HUDEP-2 (cell line): ENCODE data around the gene PLAC8.
"Not testable (repeated sequence)": the region's sequence is repeated elsewhere in the genome, so short reads cannot be mapped to it uniquely, and the experiment has no call there.

ENCODE experiments used
- DNase-seq, 76 experiments: peaks; one replicate each; lab custom pipeline; 2025; ENCODE audit not compliant: unreplicated experiment in 76 of 76; lab: John Stamatoyannopoulos, UW

PLAC8 gene, protein sequence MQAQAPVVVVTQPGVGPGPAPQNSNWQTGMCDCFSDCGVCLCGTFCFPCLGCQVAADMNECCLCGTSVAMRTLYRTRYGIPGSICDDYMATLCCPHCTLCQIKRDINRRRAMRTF

GRCh38 chr4:83114576-83114975 is at the start of gene PLAC8:
Gene PLAC8, minus strand, starts transcription at chr4:83114729. Its CDS starts 6,808 bp downstream, at chr4:83107921.
- DNase-seq: peak in 1 of 76 experiments; percentile 17

GRCh38 chr4:83153417-83153816 is 38.9 kb upstream of the PLAC8 start:
- DNase-seq: no peak

DNA sequence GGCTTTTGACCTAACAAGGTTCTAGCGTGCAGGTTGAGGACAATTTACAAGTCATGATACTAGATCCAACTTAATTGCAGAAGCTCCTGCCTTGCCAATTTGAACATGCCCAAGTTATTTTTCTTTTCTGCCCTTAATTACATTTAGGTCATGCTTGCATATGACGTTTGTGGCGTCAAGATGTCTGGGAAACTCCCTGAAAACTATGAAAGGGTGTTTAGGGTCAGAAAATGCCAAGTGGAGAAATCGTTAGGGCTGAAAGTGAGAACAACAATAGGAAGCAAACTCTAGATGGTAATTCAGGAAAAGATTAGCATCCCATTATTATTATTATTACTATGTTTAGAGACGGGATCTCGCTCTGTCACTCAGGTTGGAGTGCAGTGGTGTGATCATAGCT is 38.2 kb upstream of the PLAC8 start:
- DNase-seq: no peak

DNA sequence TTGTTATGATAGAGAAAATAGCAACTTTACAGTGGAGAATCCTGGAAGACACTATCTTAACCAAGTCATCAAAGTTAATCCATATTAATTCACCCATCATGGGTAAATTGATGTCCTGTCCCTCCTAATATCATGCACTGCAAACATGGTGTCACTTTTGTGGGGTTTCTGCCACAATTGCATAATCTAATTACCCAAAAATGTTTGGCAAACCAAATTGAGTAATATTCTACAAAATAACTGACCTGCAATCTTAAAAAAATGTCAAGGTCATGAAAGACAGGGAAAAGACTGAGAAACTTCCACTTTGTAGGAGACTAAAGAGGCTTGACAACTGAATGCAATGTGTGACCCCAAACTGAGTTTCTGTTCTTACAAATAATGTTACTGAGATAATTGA is 37.1 kb upstream of the PLAC8 start:
- no peak for DNase-seq

GRCh38 chr4:83150653-83151330 is 36.3 kb upstream of the PLAC8 start:
- no peak for DNase-seq

- no peak for DNase-seq
Observed at GRCh38 chr4:83149865-83150652, 35.5 kb upstream of the PLAC8 start.

GRCh38 chr4:83146841-83147240 is 32.3 kb upstream of the PLAC8 start:
- no peak for DNase-seq

DNA sequence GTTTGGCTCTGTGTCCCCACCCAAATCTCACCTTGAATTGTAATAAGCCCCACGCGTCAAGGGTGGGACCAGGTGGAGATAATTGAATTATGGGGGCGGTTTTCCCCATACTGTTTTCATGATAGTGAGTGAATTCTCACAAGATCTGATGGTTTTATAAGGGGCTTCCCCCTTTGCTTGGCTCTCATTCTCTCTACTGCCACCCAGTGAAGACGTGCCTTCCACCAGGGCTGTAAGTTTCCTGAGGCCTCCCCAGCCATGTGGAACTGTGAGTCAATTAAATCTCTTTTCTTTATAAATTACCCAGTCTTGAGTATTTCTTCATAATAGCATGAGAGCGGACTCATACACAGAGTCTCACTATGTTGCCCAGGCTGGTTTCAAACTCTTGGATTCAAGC is 31.2 kb upstream of the PLAC8 start:
- DNase-seq: not testable (repeated sequence)

DNA sequence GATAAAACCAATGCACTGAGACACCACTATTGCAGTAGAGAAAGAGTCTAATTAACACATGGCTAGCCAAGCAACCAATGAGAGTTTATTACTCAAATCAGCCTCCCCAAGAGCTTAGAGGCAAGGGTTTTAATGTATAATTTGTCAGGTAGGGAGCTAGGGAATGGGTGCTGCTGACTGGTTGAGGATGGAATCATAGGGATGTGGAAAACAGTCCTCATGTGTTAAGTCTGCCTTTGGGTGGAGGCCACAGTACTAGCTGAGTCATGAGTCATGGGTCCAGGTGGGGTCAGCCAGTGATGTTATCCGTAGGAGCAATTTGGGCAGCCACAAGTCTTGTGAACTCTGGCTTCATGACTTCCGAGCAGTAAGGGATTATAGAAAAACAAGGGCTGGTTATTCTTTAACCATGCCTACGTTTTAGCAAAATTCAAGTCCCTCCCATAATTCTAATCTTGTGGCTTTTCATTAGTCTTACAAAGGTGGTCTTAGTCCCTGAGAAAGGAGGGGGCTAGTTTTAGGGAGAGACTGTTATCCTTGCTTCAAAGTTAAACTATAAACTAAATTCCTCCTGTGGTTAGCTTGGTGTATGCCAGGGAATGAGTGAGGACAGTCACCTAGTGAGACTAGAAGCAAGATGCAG is 25.1 kb upstream of the PLAC8 start:
- no peak for DNase-seq

- DNase-seq: no peak
Observed at GRCh38 chr4:83138946-83139345, 24.4 kb upstream of the PLAC8 start.

DNA sequence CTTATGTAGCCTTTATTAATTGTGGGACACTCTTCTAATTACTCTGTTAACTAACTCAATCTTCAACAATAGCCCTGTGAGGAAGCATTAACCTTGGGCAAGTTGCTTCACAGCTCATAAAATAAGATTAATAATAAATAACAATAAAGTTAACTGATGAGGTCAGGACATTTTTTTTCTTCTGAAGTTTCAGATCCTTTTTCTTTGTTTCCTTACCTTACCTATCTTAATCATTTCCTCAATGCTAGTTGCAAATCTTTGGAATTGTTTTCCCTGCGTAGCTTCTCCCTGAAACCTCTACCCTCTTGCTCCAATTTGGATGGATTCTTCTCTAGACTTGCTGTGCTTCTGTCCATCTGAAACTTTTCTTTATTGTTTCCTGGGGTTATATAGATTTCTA is 17.5 kb upstream of the PLAC8 start:
- no peak for DNase-seq

DNA sequence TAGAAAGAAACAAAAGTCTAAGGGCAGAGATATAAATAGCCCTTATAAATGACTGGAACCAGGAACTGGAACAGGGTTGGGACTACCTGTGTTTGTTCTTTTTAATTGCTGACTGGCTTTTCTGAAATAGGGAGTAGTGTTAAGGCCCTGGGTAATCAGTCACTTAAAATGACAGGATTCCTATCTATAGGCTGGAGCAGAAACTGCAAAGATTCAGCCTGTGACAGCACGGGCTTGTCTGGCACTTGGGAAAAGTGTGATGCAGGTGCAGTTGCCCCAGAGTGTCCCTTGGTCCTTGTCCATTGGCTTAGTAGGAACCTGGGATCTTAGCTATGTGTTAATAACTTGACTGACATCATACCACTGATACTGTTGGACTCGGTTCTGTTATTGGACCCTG is 14.7 kb upstream of the PLAC8 start:
- no peak for DNase-seq

DNA sequence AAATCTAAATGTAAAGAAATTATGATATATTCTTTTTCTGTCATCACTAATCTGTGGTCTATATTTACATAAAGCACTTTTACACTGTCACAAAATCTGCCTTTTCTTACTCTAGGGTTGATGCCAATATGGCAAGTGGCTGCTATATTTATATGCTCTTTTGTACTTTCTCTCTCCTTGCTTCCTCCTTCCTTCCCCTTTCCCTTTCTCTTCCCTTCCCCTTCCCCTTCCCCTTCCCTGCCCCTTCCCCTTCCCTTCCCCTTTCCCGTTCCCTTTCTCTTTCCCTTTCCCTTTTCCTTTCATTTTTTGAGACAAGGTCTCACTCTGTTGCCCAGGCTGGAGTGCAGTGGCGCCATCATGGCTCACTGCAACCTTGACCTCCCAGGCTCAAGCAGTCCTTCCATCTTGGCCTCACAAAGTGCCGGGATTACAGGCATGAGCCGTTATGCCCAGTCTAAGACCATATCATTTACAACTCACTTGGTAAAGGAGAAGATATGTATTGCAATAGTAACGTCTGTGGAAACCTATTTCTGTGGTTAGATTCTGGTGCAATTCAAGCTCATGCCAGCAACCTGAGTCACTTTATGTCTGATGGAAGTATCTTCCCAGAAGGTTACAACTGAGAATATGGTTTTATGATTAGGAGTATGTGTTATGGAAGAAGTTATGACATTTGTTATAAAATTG is 13.9 kb upstream of the PLAC8 start:
- DNase-seq: no peak

DNA sequence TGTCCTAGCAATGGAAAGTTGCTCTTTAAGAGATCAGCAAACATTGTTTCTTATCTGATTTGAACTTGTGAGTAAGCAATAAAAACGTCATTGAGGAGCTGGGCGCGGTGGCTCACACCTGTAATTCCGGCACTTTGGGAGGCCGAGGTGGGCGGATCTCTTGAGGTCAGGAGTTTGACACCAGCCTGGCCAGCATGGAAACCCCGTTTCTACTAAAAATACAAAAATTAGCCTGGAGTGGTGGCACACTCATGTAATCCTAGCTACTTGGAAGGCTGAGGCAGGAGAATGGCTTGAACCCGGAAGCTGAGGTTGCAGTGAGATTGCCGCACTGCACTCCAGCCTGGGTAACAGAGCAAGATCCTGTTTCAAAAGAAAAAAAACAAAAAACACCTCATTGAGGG is 11.2 kb upstream of the PLAC8 start:
- no peak for DNase-seq

DNA sequence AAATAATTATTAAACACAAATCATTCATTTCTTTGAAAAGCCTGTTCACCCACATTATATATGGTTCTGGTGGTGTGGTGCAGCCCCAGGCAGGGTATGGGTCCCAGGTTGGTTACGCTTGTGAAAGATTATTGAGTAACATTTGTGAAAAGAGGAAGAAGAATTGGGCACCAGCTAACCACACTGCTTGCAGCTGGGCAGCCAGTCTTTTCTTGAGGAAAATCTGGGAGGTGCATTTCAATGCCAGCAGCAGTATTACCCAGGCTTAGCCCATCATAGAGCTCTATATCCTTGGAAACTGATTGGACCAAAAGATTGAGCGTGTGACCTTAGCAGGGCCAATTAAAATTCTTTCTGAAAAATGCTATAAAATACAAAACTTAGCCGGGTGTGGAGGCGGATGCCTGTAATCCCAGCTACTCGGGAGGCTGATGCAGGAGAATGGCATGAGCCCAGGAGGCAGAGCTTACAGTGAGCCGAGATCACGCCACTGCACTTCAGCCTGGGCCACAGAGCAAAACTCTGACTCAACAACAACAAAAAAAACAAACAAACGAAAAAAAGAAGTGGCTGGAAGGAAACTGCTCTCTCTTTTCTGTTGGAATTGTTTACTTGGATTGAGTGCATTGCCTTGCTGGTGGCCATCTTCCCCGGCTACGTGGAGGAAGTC is 9.7 kb upstream of the PLAC8 start:
- DNase-seq: no peak

DNA sequence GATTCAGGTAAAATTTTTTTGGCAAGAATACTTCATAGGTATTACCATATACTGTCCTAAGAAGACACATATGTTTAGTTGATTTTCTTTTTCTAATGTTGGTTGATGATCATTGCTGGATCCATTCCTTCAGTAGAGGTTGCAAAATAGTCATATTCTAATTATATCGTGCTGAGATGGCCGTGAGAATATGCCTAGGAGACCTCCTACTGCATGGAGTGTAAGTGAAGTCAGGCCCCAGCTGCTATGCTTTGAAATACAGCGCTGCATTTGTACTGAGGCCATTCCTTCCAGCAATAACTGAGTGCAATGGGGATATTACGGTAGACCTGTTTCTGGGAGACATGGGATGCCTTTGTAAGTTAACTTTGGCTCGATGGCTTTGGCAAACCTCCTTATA is 6.7 kb upstream of the PLAC8 start:
- no peak for DNase-seq

DNA sequence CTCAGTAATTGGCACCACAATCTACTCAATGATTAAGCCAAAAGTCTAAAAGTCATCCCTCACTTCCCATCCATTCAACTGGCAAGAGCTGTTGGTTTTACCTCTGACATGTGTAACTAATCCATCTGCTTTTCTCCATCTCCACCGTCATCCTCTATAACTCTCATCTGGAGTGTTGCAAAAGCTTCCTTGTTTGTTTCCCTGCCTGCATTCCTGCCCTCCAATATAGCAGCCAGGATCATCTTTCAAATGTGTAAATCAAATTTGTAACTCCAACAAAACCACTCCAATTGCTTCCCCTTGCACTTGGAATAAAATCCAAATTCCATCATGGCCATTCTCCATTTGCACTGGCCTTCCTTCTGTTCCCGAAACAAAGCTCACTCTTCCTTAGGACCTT is 4.3 kb upstream of the PLAC8 start:
- no peak for DNase-seq

- no peak for DNase-seq
Observed at GRCh38 chr4:83115656-83116285, 1.2 kb upstream of the PLAC8 start.

GRCh38 chr4:83115000-83115399 is 471 bp upstream of the PLAC8 start:
- DNase-seq: no peak

DNA sequence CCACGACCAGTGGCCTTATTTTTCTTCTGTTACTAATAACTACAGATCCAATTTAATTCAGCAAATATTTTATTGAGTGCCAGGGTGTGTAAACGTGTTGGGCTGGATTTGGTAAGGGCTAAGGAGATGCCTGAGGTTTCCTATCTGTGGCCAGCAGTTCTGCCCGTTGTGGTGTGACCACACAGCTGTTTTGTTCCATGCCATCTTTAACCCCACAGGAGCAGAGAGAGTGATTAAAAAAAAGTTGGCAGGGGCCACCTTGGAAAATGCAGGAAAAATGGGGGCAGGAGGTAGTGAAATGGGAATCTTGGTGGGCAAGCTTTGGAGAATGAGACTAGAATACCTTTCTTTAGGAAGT is 1.1 kb downstream of the PLAC8 start:
- DNase-seq: peak in 3 of 76 experiments; percentile 0 to 4 (median 1)
